GM19452 (cell line): Measurements from ENCODE around the gene DYNLT2.
"Not testable (repeated sequence)": the region's sequence is repeated elsewhere in the genome, so short reads cannot be mapped to it uniquely, and the experiment has no call there.

Experiments
- ATAC-seq: cut with Tn5 transposase; IDR thresholded peaks from one replicate; pipeline ENCODE4 v1.9.1; 2021; ENCODE audit not compliant: unreplicated experiment

DYNLT2 gene

GRCh38 chr6:169701954-169702839 is 49.2 kb downstream of the DYNLT2 start, which contains the start of the genes C6orf120 and WDR27:
Gene C6orf120, plus strand, starts transcription at chr6:169702126. Its CDS starts 334 bp downstream, at chr6:169702460.
Gene WDR27, minus strand, starts transcription at chr6:169702029. Its CDS starts 13,024 bp downstream, at chr6:169689005.
- peak; percentile 94 for ATAC-seq

- no peak for ATAC-seq
Observed at GRCh38 chr6:169701311-169701953, 49.9 kb downstream of the DYNLT2 start.

GRCh38 chr6:169700296-169700695 is 51.1 kb downstream of the DYNLT2 start:
- no peak for ATAC-seq

- not testable (repeated sequence) for ATAC-seq
Observed at GRCh38 chr6:169697115-169697514, 54.3 kb downstream of the DYNLT2 start.

GRCh38 chr6:169695131-169695530 is 56.2 kb downstream of the DYNLT2 start:
- no peak for ATAC-seq

- no peak for ATAC-seq
Observed at GRCh38 chr6:169692516-169692915, 58.9 kb downstream of the DYNLT2 start.

GRCh38 chr6:169691260-169691659 is 60.1 kb downstream of the DYNLT2 start:
- ATAC-seq = no peak
